SU-DHL-6 (cell line): ENCODE results near the gene SLC25A23.
A peak's percentile ranks its signal among the peaks of the same experiment; 100 is the strongest.

Experiments
- H2AFZ ChIP-seq: fragments of 200-600 bp; sonication (generic); 2 replicates; pipeline ENCODE4 v1.6.1; 2014; ENCODE audit warnings: low read depth, mild to moderate bottlenecking, moderate library complexity, mixed read lengths, antibody characterized with exemption, low read length; ENCODE audit not compliant: severe bottlenecking
- H3F3A ChIP-seq: fragments of 200-600 bp; shearing (Covaris generic); 2 replicates; pipeline ENCODE4 v1.6.0; 2016; ENCODE audit warnings: antibody characterized with exemption, mild to moderate bottlenecking; ENCODE audit not compliant: insufficient read depth
- H3K27ac ChIP-seq: fragments of 200-600 bp; sonication (generic); 2 replicates; pipeline ENCODE4 v1.5.1; 2016; ENCODE audit warnings: low read depth, mild to moderate bottlenecking, low read length, moderate library complexity, mixed read lengths
- H3K27me3 ChIP-seq: fragments of 200-600 bp; sonication (generic), shearing (Covaris generic); 2 replicates; pipeline ENCODE4 v1.6.0; 2014; ENCODE audit warnings: mild to moderate bottlenecking, low read length
- H3K36me3 ChIP-seq: fragments of 200-600 bp; sonication (generic); 2 replicates; pipeline ENCODE4 v1.6.1; 2014; ENCODE audit warnings: mild to moderate bottlenecking, low read length, mixed read lengths
- H3K4me2 ChIP-seq: fragments of 300-600, 200-600 bp; shearing (Covaris generic), sonication (generic); 2 replicates; pipeline ENCODE4 v1.6.0; 2014; ENCODE audit warnings: low read length, low read depth, mild to moderate bottlenecking; ENCODE audit not compliant: poor library complexity, severe bottlenecking
- H3K4me3 ChIP-seq: fragments of 200-600 bp; sonication (generic); 2 replicates; pipeline ENCODE4 v1.5.1; 2014; ENCODE audit warnings: antibody characterized with exemption, low read length, mild to moderate bottlenecking, mixed read lengths; ENCODE audit not compliant: insufficient read depth, poor library complexity, severe bottlenecking
- H3K79me2 ChIP-seq: fragments of 200-600 bp; sonication (generic); 2 replicates; pipeline ENCODE4 v1.6.1; 2014; ENCODE audit warnings: mild to moderate bottlenecking, low read length, moderate library complexity; ENCODE audit not compliant: insufficient read depth
- H3K9ac ChIP-seq: fragments of 200-600 bp; sonication (generic); 2 replicates; pipeline ENCODE4 v1.7.0; 2014; ENCODE audit warnings: mild to moderate bottlenecking, low read length
- H3K9me2 ChIP-seq: fragments of 200-600 bp; sonication (generic); replicated peaks from 2 replicates; pipeline ENCODE4 v1.6.1; 2014; ENCODE audit warnings: low read length; ENCODE audit not compliant: insufficient read depth
- H3K9me3 ChIP-seq: fragments of 200-600 bp; sonication (generic); 2 replicates; pipeline ENCODE4 v1.6.1; 2014; ENCODE audit warnings: low read length, mixed read lengths; ENCODE audit not compliant: insufficient read depth
- H4K20me1 ChIP-seq: fragments of 200-600 bp; sonication (generic); 2 replicates; pipeline ENCODE4 v1.6.1; 2014; ENCODE audit warnings: low read depth, mild to moderate bottlenecking, antibody characterized with exemption, low read length, moderate library complexity, mixed read lengths
- EZH2phosphoT487 ChIP-seq: fragments of 200-600 bp; sonication (generic), shearing (Covaris generic); conservative IDR thresholded peaks from 2 replicates; pipeline ENCODE4 v1.6.1; 2018; ENCODE audit warnings: mild to moderate bottlenecking, antibody characterized with exemption, low read length, moderate library complexity, mixed read lengths
- TF ChIP-seq, protein P1 (sequence below): fragments of 200-600 bp; sonication (generic); IDR thresholded peaks from one replicate; pipeline ENCODE4 v1.5.1; 2017; ENCODE audit warnings: antibody characterized with exemption, mild to moderate bottlenecking, low read length, moderate library complexity; ENCODE audit not compliant: insufficient read depth, poor library complexity, severe bottlenecking

The SLC25A23 gene

GRCh38 chr19:6484831-6485230, 25.2 kb upstream of the SLC25A23 start:
- no peaks in the 10 kb centered on the region for H3F3A ChIP-seq
- no peaks in the 10 kb centered on the region for H4K20me1 ChIP-seq
- H2AFZ ChIP-seq = no peak overlapping the region
- H3K27ac ChIP-seq = no peak overlapping the region
- no peaks in the 10 kb centered on the region for H3K9me3 ChIP-seq
- no peak overlapping the region for H3K9ac ChIP-seq
- H3K9me2 ChIP-seq = no peaks in the 10 kb centered on the region
- no peak overlapping the region for H3K4me3 ChIP-seq
- no peaks in the 10 kb centered on the region for H3K27me3 ChIP-seq
- peaks cover 4% of the 10 kb centered on the region; the same call in 1 of the 2 replicates for H3K79me2 ChIP-seq
- H3K4me2 ChIP-seq = no peak overlapping the region
- no peak for TF ChIP-seq EZH2phosphoT487
- TF ChIP-seq, protein P1, sequence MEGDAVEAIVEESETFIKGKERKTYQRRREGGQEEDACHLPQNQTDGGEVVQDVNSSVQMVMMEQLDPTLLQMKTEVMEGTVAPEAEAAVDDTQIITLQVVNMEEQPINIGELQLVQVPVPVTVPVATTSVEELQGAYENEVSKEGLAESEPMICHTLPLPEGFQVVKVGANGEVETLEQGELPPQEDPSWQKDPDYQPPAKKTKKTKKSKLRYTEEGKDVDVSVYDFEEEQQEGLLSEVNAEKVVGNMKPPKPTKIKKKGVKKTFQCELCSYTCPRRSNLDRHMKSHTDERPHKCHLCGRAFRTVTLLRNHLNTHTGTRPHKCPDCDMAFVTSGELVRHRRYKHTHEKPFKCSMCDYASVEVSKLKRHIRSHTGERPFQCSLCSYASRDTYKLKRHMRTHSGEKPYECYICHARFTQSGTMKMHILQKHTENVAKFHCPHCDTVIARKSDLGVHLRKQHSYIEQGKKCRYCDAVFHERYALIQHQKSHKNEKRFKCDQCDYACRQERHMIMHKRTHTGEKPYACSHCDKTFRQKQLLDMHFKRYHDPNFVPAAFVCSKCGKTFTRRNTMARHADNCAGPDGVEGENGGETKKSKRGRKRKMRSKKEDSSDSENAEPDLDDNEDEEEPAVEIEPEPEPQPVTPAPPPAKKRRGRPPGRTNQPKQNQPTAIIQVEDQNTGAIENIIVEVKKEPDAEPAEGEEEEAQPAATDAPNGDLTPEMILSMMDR = no peak
- no peaks in the 10 kb centered on the region for H3K36me3 ChIP-seq

DNA sequence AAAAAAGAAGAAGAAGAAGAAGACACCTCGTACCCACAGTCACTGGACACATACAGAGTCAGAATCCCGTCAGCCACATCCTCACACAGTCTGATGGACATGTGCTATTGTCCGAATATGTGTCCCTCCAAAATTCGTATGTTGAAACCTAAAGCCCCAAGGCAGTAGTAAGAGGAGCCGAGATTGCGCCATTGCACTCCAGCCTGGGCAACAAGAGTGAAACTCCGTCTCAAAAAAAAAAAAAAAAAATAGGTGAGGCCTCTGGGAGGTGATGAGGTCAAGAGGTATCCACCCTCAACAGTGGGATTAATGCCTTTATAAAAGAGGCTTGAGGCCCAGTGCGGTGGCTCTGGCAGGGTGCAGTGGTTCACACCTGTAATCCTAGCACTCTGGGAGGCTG, 24.6 kb upstream of the SLC25A23 start:
- no peaks in the 10 kb centered on the region for H3K9me3 ChIP-seq
- peaks cover 4% of the 10 kb centered on the region; the same call in 1 of the 2 replicates for H3K79me2 ChIP-seq
- no peak overlapping the region for H3K27ac ChIP-seq
- no peaks in the 10 kb centered on the region for H3K9me2 ChIP-seq
- no peaks in the 10 kb centered on the region for H3K36me3 ChIP-seq
- TF ChIP-seq EZH2phosphoT487 = no peak
- TF ChIP-seq, protein P1 = no peak
- H3K9ac ChIP-seq = no peak overlapping the region
- no peaks in the 10 kb centered on the region for H3F3A ChIP-seq
- no peak overlapping the region for H3K4me3 ChIP-seq
- no peak overlapping the region for H3K4me2 ChIP-seq
- no peak overlapping the region for H2AFZ ChIP-seq
- no peaks in the 10 kb centered on the region for H4K20me1 ChIP-seq
- no peaks in the 10 kb centered on the region for H3K27me3 ChIP-seq

- no peak overlapping the region for H3K9ac ChIP-seq
- H3F3A ChIP-seq = no peaks in the 10 kb centered on the region
- no peaks in the 10 kb centered on the region for H3K9me3 ChIP-seq
- H3K79me2 ChIP-seq = peaks cover 4% of the 10 kb centered on the region; the same call in 1 of the 2 replicates
- no peak overlapping the region for H3K27ac ChIP-seq
- no peak overlapping the region for H2AFZ ChIP-seq
- no peak overlapping the region for H3K4me2 ChIP-seq
- H3K4me3 ChIP-seq = no peak overlapping the region
- no peaks in the 10 kb centered on the region for H3K9me2 ChIP-seq
- H4K20me1 ChIP-seq = no peaks in the 10 kb centered on the region
- no peaks in the 10 kb centered on the region for H3K27me3 ChIP-seq
- H3K36me3 ChIP-seq = no peaks in the 10 kb centered on the region
- TF ChIP-seq, protein P1 = no peak
- TF ChIP-seq EZH2phosphoT487 = no peak
Measured at GRCh38 chr19:6483235-6483634, 23.6 kb upstream of the SLC25A23 start.

- H3K9me3 ChIP-seq = no peaks in the 10 kb centered on the region
- peaks cover 4% of the 10 kb centered on the region; the same call in 1 of the 2 replicates for H3K79me2 ChIP-seq
- H3K36me3 ChIP-seq = no peaks in the 10 kb centered on the region
- no peaks in the 10 kb centered on the region for H3K9me2 ChIP-seq
- H3F3A ChIP-seq = no peaks in the 10 kb centered on the region
- peak overlapping the region; percentile 87 for H2AFZ ChIP-seq
- no peak overlapping the region for H3K27ac ChIP-seq
- no peak overlapping the region for H3K4me3 ChIP-seq
- no peak overlapping the region for H3K4me2 ChIP-seq
- H3K9ac ChIP-seq = peak overlapping the region; percentile 76
- H3K27me3 ChIP-seq = no peaks in the 10 kb centered on the region
- TF ChIP-seq, protein P1 = no peak
- TF ChIP-seq EZH2phosphoT487 = no peak
- H4K20me1 ChIP-seq = no peaks in the 10 kb centered on the region
Measured at GRCh38 chr19:6482343-6482686, 22.7 kb upstream of the SLC25A23 start.
